ENCODE results near the gene GIPC2.

Gene GIPC2

GRCh38 chr1:78049396-78049795 is 3.6 kb downstream of the GIPC2 start:
- Histone ChIP-seq H3K9me3 (ENCODE audit: severe bottlenecking) (no peaks in the 10 kb centered on the region), H3K4me1 (ENCODE audit: insufficient read depth, poor library complexity, severe bottlenecking) (no peaks in the 10 kb centered on the region), H3K4me3 (ENCODE audit: severe bottlenecking) (no peak overlapping the region), H3K27me3 (ENCODE audit: insufficient read depth, poor library complexity, severe bottlenecking) (peaks cover 16% of the 10 kb centered on the region), H3K27ac (ENCODE audit: poor library complexity, severe bottlenecking) (no peak overlapping the region), H3K36me3 (ENCODE audit: low read depth) (no peaks in the 10 kb centered on the region)
- no peak for ATAC-seq (ENCODE audit: low read depth)
- DNase-seq (ENCODE audit: low spot score), result no peak
- TF ChIP-seq CTCF (IDR thresholded peaks at IDR 0.05; ENCODE audit: poor library complexity, severe bottlenecking), result no peak

- peaks cover 3% of the 10 kb centered on the region for H3K4me1 ChIP-seq (ENCODE audit: insufficient read depth, poor library complexity, severe bottlenecking)
- no peaks in the 10 kb centered on the region for H3K9me3 ChIP-seq (ENCODE audit: severe bottlenecking)
- H3K36me3 ChIP-seq (ENCODE audit: low read depth), result no peaks in the 10 kb centered on the region
- TF ChIP-seq CTCF (IDR thresholded peaks at IDR 0.05; ENCODE audit: poor library complexity, severe bottlenecking), result no peak
- ATAC-seq (ENCODE audit: low read depth) (no peak), DNase-seq (ENCODE audit: low spot score) (no peak)
- H3K4me3 ChIP-seq (ENCODE audit: severe bottlenecking), result no peak overlapping the region
- no peak overlapping the region for H3K27ac ChIP-seq (ENCODE audit: poor library complexity, severe bottlenecking)
- H3K27me3 ChIP-seq (ENCODE audit: insufficient read depth, poor library complexity, severe bottlenecking), result peaks cover 6% of the 10 kb centered on the region
Measured at GRCh38 chr1:78051005-78051404, 5.2 kb downstream of the GIPC2 start.

GRCh38 chr1:78052685-78053405 is 7.1 kb downstream of the GIPC2 start:
- no peaks in the 10 kb centered on the region for H3K36me3 ChIP-seq (ENCODE audit: low read depth)
- no peak overlapping the region for H3K4me3 ChIP-seq (ENCODE audit: severe bottlenecking)
- no peak for TF ChIP-seq CTCF (IDR thresholded peaks at IDR 0.05; ENCODE audit: poor library complexity, severe bottlenecking)
- H3K4me1 ChIP-seq (ENCODE audit: insufficient read depth, poor library complexity, severe bottlenecking), result peaks cover 3% of the 10 kb centered on the region
- no peak overlapping the region for H3K27ac ChIP-seq (ENCODE audit: poor library complexity, severe bottlenecking)
- no peak for ATAC-seq (ENCODE audit: low read depth)
- peaks cover 2% of the 10 kb centered on the region for H3K9me3 ChIP-seq (ENCODE audit: severe bottlenecking)
- DNase-seq (ENCODE audit: low spot score), result no peak
- H3K27me3 ChIP-seq (ENCODE audit: insufficient read depth, poor library complexity, severe bottlenecking), result no peaks in the 10 kb centered on the region

GRCh38 chr1:78053498-78053897 is 7.7 kb downstream of the GIPC2 start:
- no peak for ATAC-seq (ENCODE audit: low read depth)
- Histone ChIP-seq H3K36me3 (ENCODE audit: low read depth) (no peaks in the 10 kb centered on the region), H3K27me3 (ENCODE audit: insufficient read depth, poor library complexity, severe bottlenecking) (no peaks in the 10 kb centered on the region), H3K4me1 (ENCODE audit: insufficient read depth, poor library complexity, severe bottlenecking) (peaks cover 3% of the 10 kb centered on the region), H3K4me3 (ENCODE audit: severe bottlenecking) (no peak overlapping the region), H3K27ac (ENCODE audit: poor library complexity, severe bottlenecking) (no peak overlapping the region), H3K9me3 (ENCODE audit: severe bottlenecking) (peaks cover 2% of the 10 kb centered on the region)
- no peak for TF ChIP-seq CTCF (IDR thresholded peaks at IDR 0.05; ENCODE audit: poor library complexity, severe bottlenecking)
- DNase-seq (ENCODE audit: low spot score), result no peak

GRCh38 chr1:78054559-78054958 is 8.8 kb downstream of the GIPC2 start:
- H3K4me1 ChIP-seq (ENCODE audit: insufficient read depth, poor library complexity, severe bottlenecking), result peaks cover 3% of the 10 kb centered on the region
- no peak overlapping the region for H3K4me3 ChIP-seq (ENCODE audit: severe bottlenecking)
- DNase-seq (ENCODE audit: low spot score) (no peak), ATAC-seq (ENCODE audit: low read depth) (no peak)
- no peak overlapping the region for H3K27ac ChIP-seq (ENCODE audit: poor library complexity, severe bottlenecking)
- no peak for TF ChIP-seq CTCF (IDR thresholded peaks at IDR 0.05; ENCODE audit: poor library complexity, severe bottlenecking)
- H3K36me3 ChIP-seq (ENCODE audit: low read depth), result no peaks in the 10 kb centered on the region
- H3K9me3 ChIP-seq (ENCODE audit: severe bottlenecking), result peaks cover 2% of the 10 kb centered on the region
- H3K27me3 ChIP-seq (ENCODE audit: insufficient read depth, poor library complexity, severe bottlenecking), result no peaks in the 10 kb centered on the region

Measured in RWPE2 (cell line).